GM21825 (cell line): ENCODE measurements around the gene DPH5.
"Not testable (repeated sequence)": the region's sequence is repeated elsewhere in the genome, so short reads cannot be mapped to it uniquely, and the experiment has no call there.

ENCODE experiments used
- ATAC-seq: cut with Tn5 transposase; IDR thresholded peaks from one replicate; pipeline ENCODE4 v1.9.1; 2021; ENCODE audit warnings: mild to moderate bottlenecking, moderate library complexity; ENCODE audit not compliant: unreplicated experiment

Gene DPH5

DNA sequence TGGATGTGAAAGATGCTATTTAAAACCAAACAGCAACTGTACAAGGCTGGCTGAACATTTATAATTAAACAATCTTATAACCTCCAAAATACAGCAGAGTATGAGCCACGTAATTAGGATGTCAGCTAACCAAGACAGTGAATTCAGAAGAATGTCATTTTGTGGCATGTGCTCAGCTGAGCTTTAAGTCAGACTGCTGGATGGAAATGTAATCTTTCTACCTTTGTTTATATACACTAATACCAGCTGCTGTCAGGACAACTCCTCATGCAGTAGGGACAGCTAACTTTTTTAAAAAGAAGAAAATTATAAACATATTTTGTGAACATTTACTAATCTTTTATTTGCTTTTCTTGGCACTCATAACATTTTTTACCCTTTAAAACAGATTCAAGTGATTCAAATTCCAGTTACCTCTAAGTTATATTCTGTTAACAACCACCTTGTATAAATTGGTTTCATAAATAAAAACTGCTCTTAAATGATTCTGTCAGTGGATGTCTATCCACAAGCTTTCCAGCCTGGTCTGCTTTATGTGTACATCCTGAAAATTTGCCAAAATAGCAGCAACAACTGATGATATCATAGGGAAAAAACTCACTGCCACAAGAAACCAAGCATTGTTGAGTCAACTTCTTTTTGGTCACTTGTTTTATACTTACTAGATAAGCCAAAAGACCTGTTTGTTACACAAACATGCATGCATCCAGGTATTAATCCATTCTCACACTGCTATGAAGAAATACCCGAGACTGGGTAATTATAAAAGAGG, 36.1 kb downstream of the DPH5 start:
- no peak for ATAC-seq

DNA sequence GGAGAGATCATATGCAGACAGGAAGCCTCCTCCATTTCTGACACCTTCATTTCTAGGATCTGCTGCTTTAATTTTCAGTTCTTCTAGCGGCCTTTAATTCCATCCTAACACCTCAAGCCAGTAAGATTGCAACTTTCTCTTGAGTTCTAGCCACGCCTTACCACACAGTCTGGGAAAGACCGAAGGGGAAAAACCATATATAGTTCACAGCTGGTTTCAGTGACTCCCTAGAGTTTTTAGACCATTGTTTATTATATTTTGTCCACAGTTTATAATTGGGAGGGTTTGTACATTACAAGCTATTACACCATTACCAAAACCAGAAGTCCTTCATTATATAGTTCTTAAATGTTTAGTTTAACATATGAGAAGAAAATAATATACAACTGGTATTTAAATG, 37.5 kb downstream of the DPH5 start:
- ATAC-seq, result no peak

DNA sequence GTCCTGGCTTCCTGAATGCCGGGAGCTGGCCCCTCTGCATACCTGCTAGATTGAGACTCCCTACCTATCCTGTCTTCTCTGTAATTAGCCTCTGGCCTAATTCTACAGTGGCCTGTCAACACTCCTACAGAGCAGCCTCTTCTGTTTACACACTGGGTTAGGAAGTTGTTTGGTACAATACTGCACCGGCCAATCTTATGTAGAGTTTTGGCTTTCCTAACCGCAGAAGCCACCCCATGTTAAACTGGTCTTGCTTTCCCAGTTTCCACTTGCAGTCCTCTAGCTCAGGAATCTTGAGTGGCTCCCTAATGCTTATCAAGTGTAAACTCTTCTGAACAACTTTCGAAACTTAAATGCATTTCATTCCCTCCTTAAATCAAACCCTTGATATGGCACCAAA, 42.8 kb downstream of the DPH5 start:
- no peak for ATAC-seq

DNA sequence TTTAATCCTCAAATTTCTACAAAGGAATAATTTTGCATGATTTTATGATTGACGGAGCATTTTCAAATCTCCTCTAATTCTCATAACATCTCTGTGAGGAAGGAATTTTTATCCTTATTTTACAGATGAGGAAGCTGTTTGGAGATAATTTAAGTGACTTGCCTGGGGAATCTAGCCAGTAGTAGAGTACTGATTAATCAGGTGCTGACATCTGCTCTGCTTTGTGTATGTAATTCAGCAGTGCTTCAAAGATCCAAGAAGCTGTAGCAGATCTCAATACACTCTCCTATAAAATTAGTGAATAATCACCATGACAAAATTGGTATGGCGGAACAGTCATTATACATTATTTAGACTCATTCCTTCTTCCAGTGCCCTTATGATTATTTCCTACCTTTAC, 46.0 kb downstream of the DPH5 start:
- no peak for ATAC-seq

DNA sequence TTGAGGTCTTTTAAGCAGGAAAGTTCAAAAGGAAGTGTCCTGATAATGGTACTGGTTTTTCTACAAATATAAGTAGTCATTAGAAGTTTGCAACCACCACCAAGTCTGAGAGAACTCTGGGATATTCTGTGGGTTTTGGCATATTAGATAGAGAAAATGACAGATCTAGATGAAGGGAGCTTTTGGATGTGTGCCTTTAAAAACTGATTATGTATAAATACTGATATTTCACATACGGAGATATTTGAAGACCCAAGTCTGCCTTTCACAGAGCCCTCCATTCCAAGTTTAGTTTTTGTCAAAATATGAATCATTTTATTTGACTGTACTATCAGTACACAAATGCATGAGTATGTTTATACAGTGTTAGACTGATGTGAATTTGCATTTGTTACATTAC, 48.6 kb downstream of the DPH5 start:
- no peak for ATAC-seq

DNA sequence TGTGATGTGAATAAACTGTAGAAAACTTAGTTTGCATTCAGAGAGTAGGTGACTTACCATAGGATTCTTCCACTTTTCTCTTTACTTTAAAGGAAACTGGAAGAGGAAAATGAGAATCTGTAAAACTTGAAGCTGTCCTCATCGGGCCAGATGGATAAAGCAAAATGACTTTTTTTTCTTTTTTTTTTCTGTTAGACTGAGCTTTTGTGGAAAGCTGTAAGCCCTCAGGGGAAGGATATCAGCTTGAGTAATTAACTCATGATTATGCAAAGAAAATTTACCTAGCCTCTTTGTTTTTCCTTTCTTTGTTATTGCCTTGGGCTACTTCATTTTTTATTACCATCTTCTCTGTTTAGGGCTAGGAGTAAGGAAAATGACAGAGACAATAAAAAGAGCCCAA, 53.4 kb downstream of the DPH5 start:
- ATAC-seq, result no peak

DNA sequence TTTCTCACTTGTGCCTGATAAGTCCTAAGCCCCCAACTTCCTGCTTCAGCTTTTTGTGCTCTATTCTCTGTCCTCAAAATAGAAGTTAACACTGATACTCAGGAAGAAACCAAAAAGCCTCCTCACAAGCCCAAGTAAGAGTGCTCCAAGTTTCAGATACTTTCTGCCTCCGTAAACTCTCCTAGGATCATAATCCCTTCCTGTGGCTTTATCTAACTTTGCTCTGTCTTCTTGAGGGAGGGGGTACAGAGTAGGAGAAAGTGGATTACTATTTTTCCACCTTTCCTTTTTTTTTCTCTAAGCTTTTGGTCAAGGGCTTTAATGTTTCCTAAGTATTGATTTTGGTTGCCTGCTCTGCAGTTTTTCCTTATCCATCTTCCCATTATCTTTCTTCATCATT, 54.6 kb downstream of the DPH5 start:
- ATAC-seq, result no peak

DNA sequence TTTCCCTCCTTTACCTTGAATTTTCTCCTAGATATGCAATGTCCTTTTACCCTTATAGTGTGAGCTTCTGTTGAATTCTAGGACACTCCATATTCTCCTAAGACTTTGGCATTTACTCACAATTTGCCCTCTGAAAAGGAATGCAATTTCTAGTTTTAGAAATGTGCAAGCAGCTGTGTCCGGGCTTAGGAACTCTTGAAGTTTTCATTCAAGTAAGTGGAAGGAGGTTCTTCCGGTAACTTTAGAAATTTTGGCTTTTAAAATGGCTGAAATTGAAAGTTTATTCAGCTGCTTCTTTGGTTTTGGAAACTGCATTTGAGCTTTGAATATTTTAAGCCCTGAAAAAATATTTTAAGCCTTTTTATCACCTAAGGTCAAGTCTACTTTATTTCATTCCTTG, 56.3 kb downstream of the DPH5 start:
- ATAC-seq, result no peak

DNA sequence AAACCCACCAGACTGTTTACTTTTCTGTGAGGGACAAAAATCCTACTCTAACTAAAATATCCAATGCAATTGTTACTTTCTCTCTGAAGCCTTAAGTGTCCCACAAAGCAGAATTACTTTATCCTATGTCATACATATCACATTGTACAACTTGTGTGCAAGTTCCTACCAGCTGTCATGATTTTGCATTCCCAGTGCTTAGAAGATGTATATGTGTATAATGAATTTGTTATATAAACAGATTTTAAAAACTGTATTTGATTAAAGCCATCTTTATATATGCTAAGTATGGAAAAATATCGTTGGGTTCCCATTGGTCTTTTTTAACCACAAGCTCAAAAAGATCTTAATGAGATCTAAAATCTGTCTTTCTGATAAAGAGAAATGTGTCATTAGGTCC, 57.0 kb downstream of the DPH5 start:
- ATAC-seq, result no peak

DNA sequence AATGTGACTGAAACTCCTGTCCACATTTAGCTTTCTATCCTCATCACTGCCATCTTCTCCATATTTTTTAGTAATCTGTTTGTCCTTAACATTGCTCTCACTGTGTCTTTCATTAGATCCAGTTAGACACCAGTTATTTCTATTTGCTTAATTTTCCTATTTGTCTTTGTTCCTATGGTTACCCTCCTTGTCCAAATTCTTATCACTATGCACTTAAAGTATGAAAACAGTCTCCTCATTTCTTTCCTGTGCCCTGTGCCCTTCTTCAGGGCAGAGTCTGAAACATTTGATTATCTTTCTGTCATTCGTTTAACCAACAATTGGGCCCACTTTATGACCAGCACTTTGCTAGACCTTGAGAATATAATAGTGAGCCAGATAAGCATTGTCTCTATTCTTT, 65.5 kb downstream of the DPH5 start:
- ATAC-seq, result no peak

DNA sequence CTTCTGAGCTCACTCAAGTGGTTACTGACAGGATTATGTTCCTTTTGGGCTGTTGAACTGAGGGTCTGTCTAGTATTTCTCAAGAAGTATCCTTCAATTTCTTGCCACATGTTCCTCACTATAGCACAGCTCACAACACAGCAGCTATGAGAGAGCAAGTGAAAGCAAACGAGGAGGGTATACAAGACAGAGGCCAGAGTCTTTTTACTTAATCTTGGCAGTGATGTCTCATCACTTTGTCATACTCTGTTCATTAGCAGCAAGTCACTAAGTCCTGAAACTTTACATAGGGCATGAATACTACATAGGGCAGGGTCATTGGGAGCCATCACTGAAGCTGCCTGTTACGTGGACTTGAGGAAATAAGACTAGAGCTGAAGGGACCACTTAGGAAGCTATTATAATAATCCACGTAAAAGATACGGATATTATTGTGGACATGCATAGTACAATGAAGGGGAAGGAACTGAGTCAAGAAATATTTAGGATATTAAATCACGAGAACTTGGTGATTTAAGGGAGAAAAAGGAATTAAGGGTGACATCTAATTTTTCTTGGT, 66.0 kb downstream of the DPH5 start:
- ATAC-seq, result no peak

DNA sequence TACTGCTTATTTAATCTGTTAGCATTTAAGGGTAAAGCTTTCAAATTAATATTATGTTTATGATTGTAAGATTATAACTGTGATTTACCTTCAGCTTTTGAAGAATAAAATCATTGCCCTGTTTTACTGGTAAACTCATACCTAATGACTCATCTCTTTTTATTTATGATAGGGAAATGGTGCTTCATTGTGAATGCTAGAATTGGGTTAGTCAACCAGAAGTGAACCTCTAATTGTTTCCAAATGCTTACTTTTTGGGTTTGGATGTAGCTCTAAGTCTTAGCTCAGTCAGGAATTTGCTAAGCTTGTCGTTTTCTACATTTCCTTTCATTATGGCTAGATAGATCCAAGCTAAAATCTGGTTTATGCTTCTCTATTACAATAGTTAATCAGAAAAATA, 70.3 kb downstream of the DPH5 start:
- no peak for ATAC-seq

DNA sequence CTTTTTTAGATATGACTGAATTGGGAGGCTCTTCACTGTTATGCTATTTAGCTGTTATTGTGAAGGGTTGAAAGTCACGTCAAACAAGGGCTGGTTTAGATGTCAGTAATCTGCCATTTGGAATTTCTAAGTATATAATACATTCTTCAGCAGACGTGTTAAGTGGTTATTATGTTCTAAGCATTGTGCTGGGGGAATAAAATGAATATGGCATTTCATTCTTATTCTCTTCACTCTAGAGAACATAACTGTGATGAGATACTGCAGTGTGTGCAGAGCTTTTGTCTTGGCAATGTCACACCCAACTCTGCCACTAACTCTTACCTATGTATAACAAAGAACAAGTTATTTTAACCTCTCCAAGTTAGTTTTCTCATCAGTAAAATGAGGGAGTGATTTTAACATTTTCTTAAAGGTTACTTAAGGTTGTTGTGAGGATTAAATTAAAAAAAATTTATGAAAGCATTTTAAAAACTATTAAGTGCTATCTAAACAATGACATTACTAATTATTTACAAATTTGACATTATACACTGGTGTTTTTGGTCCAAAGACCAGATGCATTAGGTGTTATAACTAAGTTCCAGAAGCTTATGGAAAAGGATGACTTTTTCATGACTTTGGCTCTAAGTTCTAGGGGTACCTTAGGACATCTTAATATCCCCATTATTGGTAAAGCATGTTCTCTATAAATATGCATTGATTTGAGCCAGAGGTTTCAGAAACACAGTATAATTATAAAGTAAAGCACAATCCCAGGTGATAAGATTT, 71.4 kb downstream of the DPH5 start:
- ATAC-seq, result no peak

DNA sequence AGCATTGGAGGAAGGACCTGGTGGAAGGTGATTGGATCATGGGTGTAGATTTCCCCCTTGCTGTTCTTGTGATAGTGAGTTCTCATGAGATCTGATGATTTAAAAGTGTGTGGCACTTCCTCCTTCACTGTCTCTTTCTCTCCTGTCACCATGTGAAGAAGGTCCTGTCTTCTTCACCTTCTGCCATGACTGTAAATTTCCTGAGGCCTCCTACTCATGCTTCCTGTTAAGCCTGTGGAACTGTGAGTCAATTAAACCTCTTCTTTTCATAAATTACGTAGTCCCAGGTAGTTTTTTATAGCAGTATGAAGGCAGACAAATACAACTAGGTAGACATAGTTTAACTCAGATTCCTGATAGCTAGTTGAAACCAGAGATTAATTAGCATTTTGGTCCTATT, 72.6 kb downstream of the DPH5 start:
- ATAC-seq, result not testable (repeated sequence)

DNA sequence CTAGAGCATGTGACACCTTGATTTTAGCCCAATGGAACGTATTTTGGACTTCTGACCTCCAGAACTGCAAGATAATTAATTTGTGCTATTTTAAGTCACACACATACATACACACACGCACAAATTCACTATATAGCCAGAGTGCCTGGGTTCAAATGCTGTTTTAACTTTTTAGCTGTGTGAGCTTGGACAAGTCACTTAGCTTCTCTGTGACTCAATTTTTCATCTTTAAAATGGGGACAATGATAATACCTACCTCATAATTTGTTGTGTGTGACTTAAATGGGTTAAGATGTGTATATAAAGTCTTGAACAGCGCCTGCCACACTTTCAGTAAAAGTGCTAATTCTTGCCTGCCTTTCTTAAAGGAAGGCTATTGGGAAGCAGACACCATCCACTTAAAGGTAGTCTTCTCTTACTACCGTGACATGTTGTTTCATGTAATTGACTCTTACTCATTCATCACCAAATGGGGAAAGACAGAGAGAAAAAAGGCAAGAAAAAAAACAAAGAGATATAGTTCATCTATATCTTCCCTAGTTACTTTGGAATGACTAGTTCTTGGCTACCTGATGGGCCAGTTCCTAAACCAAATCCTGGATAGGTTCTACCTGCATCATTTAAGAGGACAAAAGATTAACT, 73.4 kb downstream of the DPH5 start:
- no peak for ATAC-seq

DNA sequence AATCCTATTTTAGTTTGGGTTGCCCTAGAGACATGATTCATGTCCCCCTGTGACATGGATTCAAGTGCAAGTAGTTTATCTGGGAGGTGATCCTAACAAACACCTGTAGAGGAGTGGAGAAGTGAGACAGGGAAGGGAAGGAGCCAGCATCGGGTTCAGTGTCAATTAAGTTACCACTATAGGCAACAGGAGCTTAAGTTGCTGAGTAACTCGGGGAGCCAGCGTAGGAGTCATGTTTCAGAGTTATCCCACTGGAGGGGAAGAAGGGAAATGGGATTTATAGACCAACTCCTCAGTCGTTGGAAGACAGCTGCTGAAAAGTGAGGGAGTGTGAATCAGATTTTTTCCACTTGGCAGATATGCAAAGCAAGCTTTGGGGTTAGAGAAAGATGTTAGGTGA, 74.8 kb downstream of the DPH5 start:
- ATAC-seq, result no peak

DNA sequence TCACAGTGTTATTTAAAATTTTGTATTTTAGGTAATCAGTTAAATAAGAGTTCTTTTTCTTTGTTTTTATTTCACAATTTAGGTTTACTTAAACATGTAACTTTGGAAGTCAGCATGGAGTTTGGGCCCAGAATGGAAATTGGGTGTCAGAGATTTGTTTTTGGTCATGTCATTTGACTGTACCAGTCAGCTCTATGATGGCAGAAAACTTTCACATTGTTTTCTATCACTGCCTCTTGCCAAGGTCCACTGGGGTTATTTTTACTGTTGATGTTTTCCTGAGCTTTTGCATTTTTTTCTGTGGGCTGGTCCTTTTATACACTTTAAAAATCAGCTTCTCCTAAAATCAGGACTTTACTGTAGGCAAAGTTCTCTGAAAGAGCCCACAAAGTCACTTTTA, 75.2 kb downstream of the DPH5 start:
- no peak for ATAC-seq

DNA sequence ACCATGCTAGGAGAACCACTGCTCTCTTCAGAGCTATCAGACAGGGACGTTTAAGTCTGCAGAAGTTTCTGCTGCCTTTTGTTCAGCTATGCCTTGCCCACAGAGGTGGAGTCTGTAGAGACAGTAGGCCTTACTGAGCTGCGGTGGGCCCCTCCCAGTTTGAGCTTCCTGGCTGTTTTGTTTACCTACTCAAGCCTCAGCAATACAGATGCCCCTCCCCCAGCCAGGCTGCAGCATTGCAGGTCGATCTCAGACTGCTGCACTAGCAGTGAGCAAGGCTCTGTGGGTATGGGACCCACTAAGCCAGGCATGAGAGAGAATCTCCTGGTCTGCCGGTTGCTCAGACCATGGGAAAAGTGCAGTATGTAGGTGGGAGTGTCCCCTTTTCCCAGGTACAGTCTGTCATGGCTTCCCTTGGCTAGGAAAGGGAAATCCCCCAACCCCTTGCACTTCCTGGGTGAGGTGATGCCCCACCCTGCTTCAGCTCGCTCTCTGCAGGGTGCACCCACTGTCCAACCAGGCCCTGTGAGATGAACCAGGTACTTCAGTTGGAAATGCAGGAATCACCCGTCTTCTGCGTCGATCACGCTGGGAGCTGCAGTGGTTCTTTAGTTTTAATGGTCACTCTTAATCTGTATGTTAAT, 75.9 kb downstream of the DPH5 start:
- peak; percentile 89 for ATAC-seq

DNA sequence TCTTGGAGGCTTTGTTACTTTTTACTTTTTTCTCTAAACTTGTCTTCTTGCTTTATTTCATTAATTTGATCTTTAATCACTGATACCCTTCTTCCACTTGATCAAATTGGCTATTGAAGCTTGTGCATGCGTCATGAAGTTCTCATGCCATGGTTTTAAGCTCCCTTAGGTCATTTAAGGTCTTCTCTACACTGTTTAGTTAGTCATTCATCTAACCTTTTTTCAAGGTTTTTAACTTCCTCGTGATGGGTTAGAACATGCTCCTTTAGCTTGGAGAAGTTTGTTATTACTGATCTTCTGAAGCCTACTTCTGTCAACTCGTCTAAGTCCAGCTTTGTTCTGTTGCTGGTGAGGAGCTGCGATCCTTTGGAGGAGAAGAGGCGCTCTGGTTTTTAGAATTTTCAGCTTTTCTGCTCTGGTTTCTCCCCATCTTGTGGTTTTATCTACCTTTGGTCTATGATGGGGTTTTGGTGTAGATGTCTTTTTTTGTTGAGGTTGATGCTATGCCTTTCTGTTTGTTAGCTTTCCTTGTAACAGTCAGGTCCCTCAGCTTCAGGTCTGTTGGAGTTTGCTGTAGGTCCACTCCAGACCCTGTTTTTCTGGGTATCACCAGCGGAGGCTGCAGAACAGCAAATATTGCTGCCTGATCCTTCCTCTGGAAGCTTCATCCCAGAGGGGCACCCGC, 76.7 kb downstream of the DPH5 start:
- not testable (repeated sequence) for ATAC-seq

DNA sequence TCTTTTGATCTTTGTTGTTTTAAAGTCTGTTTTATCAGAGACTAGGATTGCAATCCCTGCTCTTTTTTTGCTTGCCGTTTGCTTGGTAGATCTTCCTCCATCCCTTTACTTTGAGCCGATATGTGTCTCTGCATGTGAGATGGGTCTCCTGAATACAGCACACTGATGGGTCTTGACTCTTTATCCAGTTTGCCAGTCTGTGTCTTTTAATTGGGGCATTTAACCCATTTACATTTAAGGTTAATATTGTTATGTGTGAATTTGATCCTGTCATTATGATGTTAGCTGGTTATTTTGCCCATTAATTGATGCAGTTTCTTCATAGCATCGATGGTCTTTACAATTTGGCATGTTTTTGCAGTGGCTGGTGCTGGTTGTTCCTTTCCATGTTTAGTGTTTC, 77.8 kb downstream of the DPH5 start:
- not testable (repeated sequence) for ATAC-seq

DNA sequence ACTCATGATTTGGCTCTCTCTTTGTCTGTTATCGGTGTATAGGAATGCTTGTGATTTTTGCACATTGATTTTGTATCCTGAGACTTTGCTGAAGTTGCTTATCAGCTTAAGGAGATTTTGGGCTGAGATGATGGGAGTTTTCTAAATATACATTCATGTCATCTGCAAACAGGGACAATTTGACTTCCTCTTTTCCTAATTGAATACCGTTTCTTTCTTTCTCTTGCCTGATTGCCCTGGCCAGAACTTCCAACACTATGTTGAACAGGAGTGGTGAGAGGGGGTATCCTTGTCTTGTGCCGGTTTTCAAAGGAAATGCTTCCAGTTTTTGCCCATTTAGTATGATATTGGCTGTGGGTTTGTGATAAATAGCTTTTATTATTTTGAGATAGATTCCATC, 79.5 kb downstream of the DPH5 start:
- ATAC-seq, result not testable (repeated sequence)
